SK-N-SH treated with all-trans-retinoic acid at 6 μM for 48 hours (cell line): ENCODE data around the gene AP2A2.

Experiments
- ATAC-seq: fragments of 200-7000 bp; cut with Tn5 transposase; 3 replicates; pipeline ENCODE4 v1.9.1; 2020; ENCODE audit warnings: mild to moderate bottlenecking, moderate library complexity
- ARNTL ChIP-seq: fragments of 450-650 bp; formaldehyde crosslinking; IDR thresholded peaks from 2 replicates; pipeline ENCODE4 v1.5.0; 2020; ENCODE audit warnings: low read depth, mild to moderate bottlenecking, moderate library complexity, borderline replicate concordance
- BACH2 ChIP-seq: fragments of 250-450 bp; sonication (Bioruptor Pico); IDR thresholded peaks from 2 replicates; pipeline ENCODE4 v1.9.0; 2021; ENCODE audit warnings: mild to moderate bottlenecking, borderline replicate concordance
- CSDC2 ChIP-seq: fragments of 250-450 bp; sonication (Bioruptor Pico); IDR thresholded peaks from 2 replicates; pipeline ENCODE4 v1.5.0; 2020; ENCODE audit warnings: mild to moderate bottlenecking, moderate library complexity
- ESRRG ChIP-seq: fragments of 250-450 bp; sonication (Bioruptor Pico); IDR thresholded peaks from 2 replicates; pipeline ENCODE4 v1.6.1; 2021; ENCODE audit warnings: mild to moderate bottlenecking
- GLIS3 ChIP-seq: fragments of 250-450 bp; sonication (Bioruptor Pico); IDR thresholded peaks from 2 replicates; pipeline ENCODE4 v1.5.0; 2020; ENCODE audit warnings: mild to moderate bottlenecking, moderate library complexity
- ISL1 ChIP-seq: fragments of 250-450 bp; sonication (Bioruptor Pico); IDR thresholded peaks from 2 replicates; pipeline ENCODE4 v2.1.2; 2022; ENCODE audit warnings: mild to moderate bottlenecking, moderate library complexity
- OSR1 ChIP-seq: fragments of 250-450 bp; sonication (Bioruptor Pico); IDR thresholded peaks from 2 replicates; pipeline ENCODE4 v1.8.0; 2022; ENCODE audit warnings: moderate library complexity, mild to moderate bottlenecking, inconsistent platforms
- PPARA ChIP-seq: fragments of 250-450 bp; sonication (Bioruptor Pico); IDR thresholded peaks from 2 replicates; pipeline ENCODE4 v1.5.0; 2020; ENCODE audit warnings: mild to moderate bottlenecking, borderline replicate concordance
- RARB ChIP-seq: fragments of 250-450 bp; sonication (Bioruptor Pico); IDR thresholded peaks from 2 replicates; pipeline ENCODE4 v1.8.0; 2021; ENCODE audit warnings: mild to moderate bottlenecking, moderate library complexity
- SNAI2 ChIP-seq: fragments of 250-450 bp; sonication (Bioruptor Pico); IDR thresholded peaks from 2 replicates; pipeline ENCODE4 v1.5.0; 2020; ENCODE audit warnings: mild to moderate bottlenecking, moderate library complexity
- TCF4 ChIP-seq: fragments of 250-450 bp; sonication (Bioruptor Pico); IDR thresholded peaks from 2 replicates; pipeline ENCODE4 v1.8.0; 2021; ENCODE audit warnings: mild to moderate bottlenecking, moderate library complexity, borderline replicate concordance
- TOX ChIP-seq: fragments of 250-450 bp; sonication (Bioruptor Pico); IDR thresholded peaks from 2 replicates; pipeline ENCODE4 v1.8.0; 2021; ENCODE audit warnings: mild to moderate bottlenecking, moderate library complexity, borderline replicate concordance
- ZFP3 ChIP-seq: fragments of 250-450 bp; sonication (Bioruptor Pico); IDR thresholded peaks from 2 replicates; pipeline ENCODE4 v1.5.0; 2020; ENCODE audit warnings: mild to moderate bottlenecking, moderate library complexity
- ZFP30 ChIP-seq: fragments of 450-650 bp; formaldehyde crosslinking; IDR thresholded peaks from 2 replicates; pipeline ENCODE4 v1.5.0; 2022; ENCODE audit warnings: mild to moderate bottlenecking, moderate library complexity
- ZNF565 ChIP-seq: fragments of 450-650 bp; formaldehyde crosslinking; conservative IDR thresholded peaks from 2 replicates; pipeline ENCODE4 v1.5.0; 2020; ENCODE audit warnings: low read depth, mild to moderate bottlenecking, moderate library complexity
- ZNF8 ChIP-seq: fragments of 450-650 bp; formaldehyde crosslinking; IDR thresholded peaks from 2 replicates; pipeline ENCODE4 v1.5.0; 2020; ENCODE audit warnings: mild to moderate bottlenecking, moderate library complexity
- TF ChIP-seq, protein P1 (sequence below): fragments of 250-450 bp; sonication (Bioruptor Pico); IDR thresholded peaks from 2 replicates; pipeline ENCODE4 v1.8.0; 2021; ENCODE audit warnings: low read depth, mild to moderate bottlenecking, moderate library complexity, borderline replicate concordance
- TF ChIP-seq, protein P2 (sequence below): fragments of 250-450 bp; sonication (Bioruptor Pico); IDR thresholded peaks from 2 replicates; pipeline ENCODE4 v1.8.0; 2020; ENCODE audit warnings: mild to moderate bottlenecking, moderate library complexity, borderline replicate concordance
- TF ChIP-seq, protein P3 (sequence below): fragments of 250-450 bp; sonication (Bioruptor Pico); IDR thresholded peaks from 2 replicates; pipeline ENCODE4 v1.5.0; 2020; ENCODE audit warnings: mild to moderate bottlenecking, moderate library complexity
- TF ChIP-seq, protein P4 (sequence below): fragments of 250-450 bp; sonication (Bioruptor Pico); IDR thresholded peaks from 2 replicates; pipeline ENCODE4 v1.5.1; 2020; ENCODE audit warnings: low read depth, mild to moderate bottlenecking, moderate library complexity
- TF ChIP-seq, protein P5 (sequence below): fragments of 250-450 bp; sonication (Bioruptor Pico); IDR thresholded peaks from 2 replicates; pipeline ENCODE4 v1.5.1; 2021; ENCODE audit warnings: mild to moderate bottlenecking, moderate library complexity

Gene AP2A2

DNA sequence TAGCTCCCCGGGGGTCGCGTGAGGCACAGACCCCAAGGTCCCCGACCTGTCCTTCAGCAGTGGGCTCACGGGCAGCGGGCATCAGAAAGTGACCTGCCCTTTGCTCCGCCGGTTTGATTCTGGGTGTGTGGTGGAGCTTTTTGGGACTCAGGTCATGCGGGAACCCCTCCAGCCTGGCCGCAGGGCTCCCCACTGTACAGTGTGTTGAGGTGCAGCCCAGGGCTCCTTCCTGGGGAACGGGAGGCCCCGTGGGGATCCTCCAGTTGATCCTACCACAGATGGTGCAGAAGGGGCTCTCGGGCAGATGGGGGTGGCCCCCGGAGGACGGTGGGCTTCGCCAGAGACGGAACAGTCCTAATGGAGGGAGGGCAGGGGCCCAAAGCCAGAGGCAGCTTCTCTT is 86.6 kb downstream of the AP2A2 start:
- TF ChIP-seq PPARA (CRISPR knock-in tag): no peak
- no peak for TF ChIP-seq ARNTL (CRISPR knock-in tag)
- no peak for TF ChIP-seq RARB
- no peak for TF ChIP-seq SNAI2 (CRISPR knock-in tag)
- TF ChIP-seq ESRRG (CRISPR knock-in tag): no peak
- no peak for TF ChIP-seq ZFP3 (CRISPR knock-in tag)
- TF ChIP-seq, protein P1, sequence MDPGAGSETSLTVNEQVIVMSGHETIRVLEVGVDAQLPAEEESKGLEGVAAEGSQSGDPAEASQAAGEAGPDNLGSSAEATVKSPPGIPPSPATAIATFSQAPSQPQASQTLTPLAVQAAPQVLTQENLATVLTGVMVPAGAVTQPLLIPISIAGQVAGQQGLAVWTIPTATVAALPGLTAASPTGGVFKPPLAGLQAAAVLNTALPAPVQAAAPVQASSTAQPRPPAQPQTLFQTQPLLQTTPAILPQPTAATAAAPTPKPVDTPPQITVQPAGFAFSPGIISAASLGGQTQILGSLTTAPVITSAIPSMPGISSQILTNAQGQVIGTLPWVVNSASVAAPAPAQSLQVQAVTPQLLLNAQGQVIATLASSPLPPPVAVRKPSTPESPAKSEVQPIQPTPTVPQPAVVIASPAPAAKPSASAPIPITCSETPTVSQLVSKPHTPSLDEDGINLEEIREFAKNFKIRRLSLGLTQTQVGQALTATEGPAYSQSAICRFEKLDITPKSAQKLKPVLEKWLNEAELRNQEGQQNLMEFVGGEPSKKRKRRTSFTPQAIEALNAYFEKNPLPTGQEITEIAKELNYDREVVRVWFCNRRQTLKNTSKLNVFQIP: no peak
- no peak for TF ChIP-seq BACH2 (CRISPR knock-in tag)
- no peak for ATAC-seq

DNA sequence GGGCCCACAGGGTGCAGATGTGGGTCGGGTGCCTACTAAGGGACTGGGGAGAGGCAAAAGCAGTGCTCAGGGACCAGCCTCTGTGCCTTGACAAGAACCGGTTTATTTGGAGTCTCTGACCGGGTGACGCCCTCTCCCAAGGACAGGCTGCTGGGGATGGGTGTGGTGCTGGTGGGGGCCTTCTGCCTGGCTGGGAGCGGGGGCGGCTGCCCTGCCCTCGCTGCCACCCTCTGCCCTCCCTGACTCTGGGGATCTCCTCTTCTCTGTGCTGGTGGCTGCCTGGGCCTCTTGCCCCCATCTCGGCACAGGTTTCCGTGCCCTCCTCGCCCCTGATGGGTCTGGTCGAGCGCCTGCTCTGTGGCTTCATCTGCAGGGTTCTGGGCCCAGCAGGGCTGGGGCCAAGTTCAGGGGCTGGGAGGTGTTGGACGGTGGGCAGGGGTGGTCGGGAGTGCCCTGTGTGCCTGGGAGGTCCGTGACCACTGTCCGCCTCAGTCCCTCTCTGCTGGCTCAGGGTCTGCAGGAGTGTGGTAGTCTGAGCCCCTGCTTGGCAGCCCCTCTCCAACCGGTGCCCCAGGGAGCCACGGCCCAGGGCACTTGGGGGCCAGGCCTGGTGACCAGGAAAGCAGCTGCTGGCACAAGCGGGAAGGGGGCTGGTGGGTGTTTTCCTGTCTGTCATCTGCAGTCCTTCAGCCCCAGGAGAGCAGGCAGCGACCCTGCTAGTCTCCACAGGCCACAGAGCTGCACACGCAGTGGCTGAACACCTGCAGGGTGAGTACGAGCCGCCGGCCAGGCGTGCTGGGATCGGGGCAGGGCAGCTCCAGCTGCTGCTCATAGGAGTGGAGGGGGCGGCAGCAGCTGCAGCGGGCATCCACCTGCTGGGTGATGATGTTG is 87.3 kb downstream of the AP2A2 start:
- TF ChIP-seq TOX (CRISPR knock-in tag) (no peak), ZFP3 (CRISPR knock-in tag) (no peak), ISL1 (CRISPR knock-in tag) (no peak), BACH2 (CRISPR knock-in tag) (no peak), GLIS3 (CRISPR knock-in tag) (no peak), ARNTL (CRISPR knock-in tag) (no peak), SNAI2 (CRISPR knock-in tag) (no peak), ZFP30 (no peak), ESRRG (CRISPR knock-in tag) (no peak), CSDC2 (CRISPR knock-in tag) (no peak), OSR1 (CRISPR knock-in tag) (no peak), TCF4 (CRISPR knock-in tag) (no peak)
- TF ChIP-seq, protein P2, sequence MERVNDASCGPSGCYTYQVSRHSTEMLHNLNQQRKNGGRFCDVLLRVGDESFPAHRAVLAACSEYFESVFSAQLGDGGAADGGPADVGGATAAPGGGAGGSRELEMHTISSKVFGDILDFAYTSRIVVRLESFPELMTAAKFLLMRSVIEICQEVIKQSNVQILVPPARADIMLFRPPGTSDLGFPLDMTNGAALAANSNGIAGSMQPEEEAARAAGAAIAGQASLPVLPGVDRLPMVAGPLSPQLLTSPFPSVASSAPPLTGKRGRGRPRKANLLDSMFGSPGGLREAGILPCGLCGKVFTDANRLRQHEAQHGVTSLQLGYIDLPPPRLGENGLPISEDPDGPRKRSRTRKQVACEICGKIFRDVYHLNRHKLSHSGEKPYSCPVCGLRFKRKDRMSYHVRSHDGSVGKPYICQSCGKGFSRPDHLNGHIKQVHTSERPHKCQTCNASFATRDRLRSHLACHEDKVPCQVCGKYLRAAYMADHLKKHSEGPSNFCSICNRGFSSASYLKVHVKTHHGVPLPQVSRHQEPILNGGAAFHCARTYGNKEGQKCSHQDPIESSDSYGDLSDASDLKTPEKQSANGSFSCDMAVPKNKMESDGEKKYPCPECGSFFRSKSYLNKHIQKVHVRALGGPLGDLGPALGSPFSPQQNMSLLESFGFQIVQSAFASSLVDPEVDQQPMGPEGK (CRISPR knock-in tag): no peak
- TF ChIP-seq, protein P3, sequence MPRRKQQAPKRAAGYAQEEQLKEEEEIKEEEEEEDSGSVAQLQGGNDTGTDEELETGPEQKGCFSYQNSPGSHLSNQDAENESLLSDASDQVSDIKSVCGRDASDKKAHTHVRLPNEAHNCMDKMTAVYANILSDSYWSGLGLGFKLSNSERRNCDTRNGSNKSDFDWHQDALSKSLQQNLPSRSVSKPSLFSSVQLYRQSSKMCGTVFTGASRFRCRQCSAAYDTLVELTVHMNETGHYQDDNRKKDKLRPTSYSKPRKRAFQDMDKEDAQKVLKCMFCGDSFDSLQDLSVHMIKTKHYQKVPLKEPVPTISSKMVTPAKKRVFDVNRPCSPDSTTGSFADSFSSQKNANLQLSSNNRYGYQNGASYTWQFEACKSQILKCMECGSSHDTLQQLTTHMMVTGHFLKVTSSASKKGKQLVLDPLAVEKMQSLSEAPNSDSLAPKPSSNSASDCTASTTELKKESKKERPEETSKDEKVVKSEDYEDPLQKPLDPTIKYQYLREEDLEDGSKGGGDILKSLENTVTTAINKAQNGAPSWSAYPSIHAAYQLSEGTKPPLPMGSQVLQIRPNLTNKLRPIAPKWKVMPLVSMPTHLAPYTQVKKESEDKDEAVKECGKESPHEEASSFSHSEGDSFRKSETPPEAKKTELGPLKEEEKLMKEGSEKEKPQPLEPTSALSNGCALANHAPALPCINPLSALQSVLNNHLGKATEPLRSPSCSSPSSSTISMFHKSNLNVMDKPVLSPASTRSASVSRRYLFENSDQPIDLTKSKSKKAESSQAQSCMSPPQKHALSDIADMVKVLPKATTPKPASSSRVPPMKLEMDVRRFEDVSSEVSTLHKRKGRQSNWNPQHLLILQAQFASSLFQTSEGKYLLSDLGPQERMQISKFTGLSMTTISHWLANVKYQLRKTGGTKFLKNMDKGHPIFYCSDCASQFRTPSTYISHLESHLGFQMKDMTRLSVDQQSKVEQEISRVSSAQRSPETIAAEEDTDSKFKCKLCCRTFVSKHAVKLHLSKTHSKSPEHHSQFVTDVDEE (CRISPR knock-in tag): no peak
- TF ChIP-seq, protein P4, sequence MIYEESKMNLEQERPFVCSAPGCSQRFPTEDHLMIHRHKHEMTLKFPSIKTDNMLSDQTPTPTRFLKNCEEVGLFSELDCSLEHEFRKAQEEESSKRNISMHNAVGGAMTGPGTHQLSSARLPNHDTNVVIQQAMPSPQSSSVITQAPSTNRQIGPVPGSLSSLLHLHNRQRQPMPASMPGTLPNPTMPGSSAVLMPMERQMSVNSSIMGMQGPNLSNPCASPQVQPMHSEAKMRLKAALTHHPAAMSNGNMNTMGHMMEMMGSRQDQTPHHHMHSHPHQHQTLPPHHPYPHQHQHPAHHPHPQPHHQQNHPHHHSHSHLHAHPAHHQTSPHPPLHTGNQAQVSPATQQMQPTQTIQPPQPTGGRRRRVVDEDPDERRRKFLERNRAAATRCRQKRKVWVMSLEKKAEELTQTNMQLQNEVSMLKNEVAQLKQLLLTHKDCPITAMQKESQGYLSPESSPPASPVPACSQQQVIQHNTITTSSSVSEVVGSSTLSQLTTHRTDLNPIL (CRISPR knock-in tag): no peak
- TF ChIP-seq, all 23 proteins: peak for 0
- no peak for ATAC-seq

DNA sequence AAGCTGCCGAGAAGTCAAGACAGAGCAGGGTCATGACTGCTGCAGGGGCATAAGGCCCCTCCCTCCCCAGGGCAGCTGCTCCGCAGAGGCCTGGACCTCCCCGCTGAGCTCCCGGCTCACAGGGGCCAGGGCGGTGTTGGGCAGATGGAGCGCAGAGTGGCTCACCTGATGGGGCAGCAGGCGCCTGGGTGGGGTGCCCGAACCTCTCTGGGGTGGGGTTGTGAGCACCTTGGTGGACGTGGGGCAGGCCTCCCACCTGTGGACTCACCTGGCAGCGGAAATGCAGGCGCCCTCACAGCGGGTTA is 87.9 kb downstream of the AP2A2 start:
- ATAC-seq: no peak
- TF ChIP-seq ZNF565 (CRISPR knock-in tag) (no peak), ISL1 (CRISPR knock-in tag) (no peak), CSDC2 (CRISPR knock-in tag) (no peak), OSR1 (CRISPR knock-in tag) (no peak)

DNA sequence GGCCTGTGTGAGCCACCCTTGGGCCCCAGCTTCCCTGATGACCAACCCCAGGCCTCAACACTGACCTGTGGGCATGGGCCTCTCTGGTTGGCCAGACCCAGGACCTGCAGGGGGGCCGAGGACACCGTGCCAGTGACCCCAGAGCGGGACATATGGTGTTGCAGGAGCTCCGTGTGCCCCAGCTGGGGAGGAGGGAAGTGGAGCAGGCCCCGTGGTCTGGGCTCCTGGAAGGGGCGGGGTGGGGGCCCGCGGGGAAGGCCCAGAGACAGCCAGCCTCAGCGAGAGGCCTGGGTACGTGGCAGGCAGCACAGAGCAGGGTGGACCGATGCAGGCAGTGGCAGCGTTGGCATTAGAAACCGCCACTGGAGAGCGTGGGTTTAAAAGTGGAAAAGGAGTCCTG is 88.6 kb downstream of the AP2A2 start:
- no peak for ATAC-seq
- TF ChIP-seq, protein P5, sequence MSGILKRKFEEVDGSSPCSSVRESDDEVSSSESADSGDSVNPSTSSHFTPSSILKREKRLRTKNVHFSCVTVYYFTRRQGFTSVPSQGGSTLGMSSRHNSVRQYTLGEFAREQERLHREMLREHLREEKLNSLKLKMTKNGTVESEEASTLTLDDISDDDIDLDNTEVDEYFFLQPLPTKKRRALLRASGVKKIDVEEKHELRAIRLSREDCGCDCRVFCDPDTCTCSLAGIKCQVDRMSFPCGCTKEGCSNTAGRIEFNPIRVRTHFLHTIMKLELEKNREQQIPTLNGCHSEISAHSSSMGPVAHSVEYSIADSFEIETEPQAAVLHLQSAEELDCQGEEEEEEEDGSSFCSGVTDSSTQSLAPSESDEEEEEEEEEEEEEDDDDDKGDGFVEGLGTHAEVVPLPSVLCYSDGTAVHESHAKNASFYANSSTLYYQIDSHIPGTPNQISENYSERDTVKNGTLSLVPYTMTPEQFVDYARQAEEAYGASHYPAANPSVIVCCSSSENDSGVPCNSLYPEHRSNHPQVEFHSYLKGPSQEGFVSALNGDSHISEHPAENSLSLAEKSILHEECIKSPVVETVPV (CRISPR knock-in tag): no peak
- TF ChIP-seq ARNTL (CRISPR knock-in tag) (no peak), CSDC2 (CRISPR knock-in tag) (no peak), ISL1 (CRISPR knock-in tag) (no peak), SNAI2 (CRISPR knock-in tag) (no peak), ZNF565 (CRISPR knock-in tag) (no peak), ZFP3 (CRISPR knock-in tag) (no peak), GLIS3 (CRISPR knock-in tag) (no peak), ZNF8 (CRISPR knock-in tag) (no peak), ESRRG (CRISPR knock-in tag) (no peak)
- TF ChIP-seq, protein P1: no peak
- TF ChIP-seq, protein P2 (CRISPR knock-in tag): no peak
